Suprapubic skin (tissue), 4 donors: Measurements from ENCODE around the gene TMEM94.

Experiments
- EP300 ChIP-seq: sonication (generic); formaldehyde crosslinking; IDR thresholded peaks from one replicate; pipeline ENCODE4 v1.6.1; 2017; ENCODE audit warnings: antibody characterized with exemption
- POLR2A ChIP-seq, 2 donors: fragments of 450-650 bp; IDR thresholded peaks; one replicate each; pipeline ENCODE4 v1.6.1; 2017; ENCODE audit warnings: antibody characterized with exemption in 2 of 2, mild to moderate bottlenecking in 2 of 2, moderate library complexity in 2 of 2
- POLR2AphosphoS5 ChIP-seq, 3 donors: sonication (generic); formaldehyde crosslinking; IDR thresholded peaks; one replicate each; pipeline ENCODE4 v1.6.1; 2017; ENCODE audit warnings: antibody characterized with exemption in 3 of 3
- TF ChIP-seq, protein P1 (sequence below), 2 donors: fragments of 200-600 bp in 1 of 2; fragments of 450-650 bp in 1 of 2; sonication (generic) in 1 of 2; IDR thresholded peaks; one replicate each; pipeline ENCODE4 v1.5.1; 2016 to 2019; ENCODE audit warnings: antibody characterized with exemption in 2 of 2, mild to moderate bottlenecking in 1 of 2, moderate library complexity in 1 of 2

DNA sequence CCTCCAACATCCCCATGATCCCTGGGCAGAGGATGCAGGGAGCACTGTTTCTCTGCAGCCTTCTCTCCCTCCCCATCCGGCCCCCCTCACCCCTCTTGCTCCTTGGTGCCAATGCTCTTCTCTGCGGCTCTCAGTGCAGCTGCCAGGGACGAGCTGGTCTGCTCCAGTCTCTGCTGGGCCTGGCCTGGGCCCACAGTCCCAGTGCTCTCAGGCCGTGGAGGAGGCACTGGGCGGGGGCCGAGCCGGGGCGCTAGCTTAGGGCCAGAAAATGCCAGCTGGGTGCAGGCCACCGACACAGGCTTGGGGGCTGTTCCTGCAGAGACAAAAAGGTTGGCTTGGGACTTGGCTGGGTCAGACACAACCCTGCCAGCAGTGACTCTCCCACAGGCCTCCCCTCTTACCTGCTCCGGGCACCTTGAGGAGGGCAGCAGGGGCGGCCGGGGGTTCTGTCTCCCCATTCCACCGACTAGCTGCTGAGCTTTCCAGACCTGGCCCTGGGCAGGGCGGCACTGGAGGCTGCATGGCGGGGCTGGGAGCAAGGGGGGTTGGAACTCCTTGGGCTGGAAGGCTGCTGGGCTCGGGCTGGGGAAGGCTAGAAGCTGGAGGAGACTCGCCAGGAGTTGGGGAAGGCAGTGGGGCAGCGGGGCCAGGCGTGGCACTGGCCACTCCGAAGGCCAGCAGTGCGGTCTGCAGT is 45.1 kb downstream of the TMEM94 start:
- TF ChIP-seq, protein P1, sequence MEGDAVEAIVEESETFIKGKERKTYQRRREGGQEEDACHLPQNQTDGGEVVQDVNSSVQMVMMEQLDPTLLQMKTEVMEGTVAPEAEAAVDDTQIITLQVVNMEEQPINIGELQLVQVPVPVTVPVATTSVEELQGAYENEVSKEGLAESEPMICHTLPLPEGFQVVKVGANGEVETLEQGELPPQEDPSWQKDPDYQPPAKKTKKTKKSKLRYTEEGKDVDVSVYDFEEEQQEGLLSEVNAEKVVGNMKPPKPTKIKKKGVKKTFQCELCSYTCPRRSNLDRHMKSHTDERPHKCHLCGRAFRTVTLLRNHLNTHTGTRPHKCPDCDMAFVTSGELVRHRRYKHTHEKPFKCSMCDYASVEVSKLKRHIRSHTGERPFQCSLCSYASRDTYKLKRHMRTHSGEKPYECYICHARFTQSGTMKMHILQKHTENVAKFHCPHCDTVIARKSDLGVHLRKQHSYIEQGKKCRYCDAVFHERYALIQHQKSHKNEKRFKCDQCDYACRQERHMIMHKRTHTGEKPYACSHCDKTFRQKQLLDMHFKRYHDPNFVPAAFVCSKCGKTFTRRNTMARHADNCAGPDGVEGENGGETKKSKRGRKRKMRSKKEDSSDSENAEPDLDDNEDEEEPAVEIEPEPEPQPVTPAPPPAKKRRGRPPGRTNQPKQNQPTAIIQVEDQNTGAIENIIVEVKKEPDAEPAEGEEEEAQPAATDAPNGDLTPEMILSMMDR (IDR thresholded peaks at IDR 0.05), result no peak
- TF ChIP-seq POLR2A (IDR thresholded peaks at IDR 0.05), result no peak
- no peak for TF ChIP-seq EP300
- no peak for TF ChIP-seq POLR2AphosphoS5 (IDR thresholded peaks at IDR 0.05)
